CD8-positive, alpha-beta memory T cell (primary cell): ENCODE results near the gene LIMD2. TPM values are rescaled to one million over a fixed set of nuclear protein-coding genes. Genes with fewer than 3 reads are reported as not detected.
A peak's percentile ranks its signal among the peaks of the same experiment; 100 is the strongest.

Experiments
- CTCF ChIA-PET: fragments of 350-600 bp; sonication (Branson Sonifier 250); formaldehyde crosslinking; loops from one replicate; lab custom pipeline; 2021; ENCODE audit warnings: antibody characterized with exemption; lab: Charles Lee
- POLR2A ChIA-PET: fragments of 350-600 bp; sonication (Branson Sonifier 250); formaldehyde crosslinking; loops from one replicate; lab custom pipeline; 2021; ENCODE audit warnings: antibody characterized with exemption; lab: Charles Lee
- DNase-seq, 5 donors: peaks; one replicate each; pipeline versions ENCODE4 v3.0.0 to v3.0.0-alpha.2; 2020 to 2022; ENCODE audit warnings: mixed read lengths in 1 of 5
- H3K27ac ChIP-seq: one replicate; pipeline ENCODE4 v1.7.0; 2013; ENCODE audit warnings: low read depth, mild to moderate bottlenecking, low read length, moderate library complexity
- H3K27me3 ChIP-seq: 2 replicates; pipeline ENCODE4 v1.7.0; 2013; ENCODE audit warnings: low read length, mild to moderate bottlenecking; ENCODE audit not compliant: insufficient read depth, poor library complexity, severe bottlenecking
- H3K36me3 ChIP-seq: 2 replicates; pipeline ENCODE4 v1.7.0; 2013; ENCODE audit warnings: mild to moderate bottlenecking, low read length, moderate library complexity; ENCODE audit not compliant: insufficient read depth
- H3K4me1 ChIP-seq: 2 replicates; pipeline ENCODE4 v1.7.0; 2013; ENCODE audit warnings: mild to moderate bottlenecking, low read length, moderate library complexity; ENCODE audit not compliant: insufficient read depth
- H3K4me3 ChIP-seq: 2 replicates; pipeline ENCODE4 v1.7.0; 2013; ENCODE audit warnings: mild to moderate bottlenecking, low read length
- H3K9me3 ChIP-seq: 2 replicates; pipeline ENCODE4 v1.7.0; 2013; ENCODE audit warnings: mild to moderate bottlenecking, low read length
- H3K27ac Mint-ChIP-seq, 8 donors: one replicate each; pipeline ENCODE4 v1.8.0; 2020 to 2021; ENCODE audit warnings: mixed read lengths in 8 of 8, mild to moderate bottlenecking in 6 of 8, inconsistent platforms in 3 of 8, moderate library complexity in 3 of 8
- H3K27me3 Mint-ChIP-seq, 2 donors: one replicate each; pipeline ENCODE4 v1.8.0; 2020 to 2021; ENCODE audit warnings: mixed read lengths in 2 of 2, mild to moderate bottlenecking in 1 of 2, moderate library complexity in 1 of 2
- H3K36me3 Mint-ChIP-seq, 3 donors: one replicate each; pipeline ENCODE4 v1.8.0; 2020 to 2021; ENCODE audit warnings: mixed read lengths in 3 of 3, inconsistent platforms in 1 of 3, mild to moderate bottlenecking in 1 of 3
- H3K4me1 Mint-ChIP-seq, 3 donors: one replicate each; pipeline ENCODE4 v1.8.0; 2020 to 2021; ENCODE audit warnings: mixed read lengths in 3 of 3, inconsistent platforms in 1 of 3, mild to moderate bottlenecking in 1 of 3
- H3K4me3 Mint-ChIP-seq, 7 donors: one replicate each; pipeline ENCODE4 v1.8.0; 2020 to 2021; ENCODE audit warnings: mixed read lengths in 7 of 7, mild to moderate bottlenecking in 6 of 7, moderate library complexity in 4 of 7, inconsistent platforms in 2 of 7
- H3K9me3 Mint-ChIP-seq, 5 donors: one replicate each; pipeline ENCODE4 v1.8.0; 2020 to 2022; ENCODE audit warnings: mixed read lengths in 5 of 5, mild to moderate bottlenecking in 3 of 5, moderate library complexity in 2 of 5, inconsistent platforms in 1 of 5
- polyA plus RNA-seq: library from polyadenylated mRNA; unstranded; fragments of 300-500 nt; fragmentation: Illumina TruSeq; gene quantifications from one replicate; pipeline ENCODE4 v1.2.3, GENCODE V29; 2021
- total RNA-seq, 2 experiments: library from RNA; stranded (reverse); gene quantifications; one replicate each; pipeline ENCODE4 v1.2.3, GENCODE V29; 2021

LIMD2 gene
- total and polyA plus RNA-seq, 3 experiments from 2014 or later = 236 to 495 (median 240) TPM

DNA sequence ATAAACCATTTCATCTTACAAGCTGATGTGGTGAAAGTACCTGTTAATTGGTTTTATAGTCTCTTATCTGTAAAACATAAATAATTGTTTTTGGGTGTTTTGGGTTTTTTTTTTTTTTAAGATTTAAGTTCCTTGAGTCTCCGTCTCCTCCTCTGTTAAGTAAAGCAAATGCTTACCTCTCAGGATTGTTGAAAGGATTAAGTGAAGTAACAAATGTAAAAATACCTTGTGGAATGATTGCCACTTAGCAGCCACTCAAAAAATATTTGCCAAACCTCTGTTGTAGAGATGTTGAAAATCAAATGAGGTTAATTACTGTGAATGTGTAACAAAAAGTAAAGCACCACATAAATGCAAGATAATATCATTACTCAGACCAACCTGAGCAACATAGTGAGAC, 19.2 kb downstream of the LIMD2 start:
- CTCF ChIA-PET = interaction anchor here (1.5 kb wide), 1 partner anchor 29 kb away, joined by 7 read pairs; no protein-coding TSS in a partner anchor
- Histone ChIP-seq H3K36me3 (peaks cover 24% of the 10 kb centered on the region), H3K9me3 (no peaks in the 10 kb centered on the region), H3K27me3 (no peaks in the 10 kb centered on the region), H3K27ac (no peak overlapping the region), H3K4me1 (no peaks in the 10 kb centered on the region), H3K4me3 (no peak overlapping the region)
- POLR2A ChIA-PET = no interaction called here
- Mint-ChIP-seq H3K36me3 (peaks cover 0 to 91% (median 8%) of the 10 kb centered on the region in 3 donors), H3K4me1 (peaks cover 0 to 8% (median 0%) of the 10 kb centered on the region in 3 donors), H3K27ac (peak overlapping the region in 4 of 8 donors; percentile 8 to 94 (median 52)), H3K4me3 (no peak overlapping the region), H3K9me3 (no peaks in the 10 kb centered on the region), H3K27me3 (no peaks in the 10 kb centered on the region)
- no peak for DNase-seq

GRCh38 chr17:63679214-63679613, 20.7 kb downstream of the LIMD2 start:
- Histone ChIP-seq H3K36me3 (peaks cover 21% of the 10 kb centered on the region), H3K4me3 (no peak overlapping the region), H3K9me3 (no peaks in the 10 kb centered on the region), H3K27ac (no peak overlapping the region), H3K27me3 (no peaks in the 10 kb centered on the region), H3K4me1 (no peaks in the 10 kb centered on the region)
- Mint-ChIP-seq H3K9me3 (no peaks in the 10 kb centered on the region), H3K36me3 (peaks cover 0 to 91% (median 8%) of the 10 kb centered on the region in 3 donors), H3K4me1 (peaks cover 0 to 14% (median 5%) of the 10 kb centered on the region in 3 donors), H3K27me3 (no peaks in the 10 kb centered on the region), H3K4me3 (no peak overlapping the region), H3K27ac (peak overlapping the region in 6 of 8 donors; percentile 8 to 70 (median 34))
- no peak for DNase-seq
- POLR2A ChIA-PET = no interaction called here
- CTCF ChIA-PET = no interaction called here

- Histone ChIP-seq H3K36me3 (peaks cover 6% of the 10 kb centered on the region), H3K4me3 (no peak overlapping the region)
- H3K27ac Mint-ChIP-seq = peak overlapping the region in 5 of 8 donors; percentile 6 to 85 (median 27)
Measured at GRCh38 chr17:63676584-63676983, 23.3 kb downstream of the LIMD2 start.

GRCh38 chr17:63675607-63676546, 24.0 kb downstream of the LIMD2 start:
- peak overlapping the region in 7 of 8 donors; percentile 6 to 85 (median 28) for H3K27ac Mint-ChIP-seq
- no peaks in the 10 kb centered on the region for H3K27me3 Mint-ChIP-seq
- H3K4me1 Mint-ChIP-seq = peaks cover 4 to 18% (median 6%) of the 10 kb centered on the region in 3 donors
- Histone ChIP-seq H3K27me3 (no peaks in the 10 kb centered on the region), H3K27ac (peak overlapping the region; percentile 24), H3K4me3 (no peak overlapping the region), H3K9me3 (no peaks in the 10 kb centered on the region), H3K36me3 (peaks cover 3% of the 10 kb centered on the region), H3K4me1 (no peaks in the 10 kb centered on the region)
- no peak overlapping the region for H3K4me3 Mint-ChIP-seq
- peaks cover 1 to 86% (median 10%) of the 10 kb centered on the region in 3 donors for H3K36me3 Mint-ChIP-seq
- ChIA-PET POLR2A (no interaction called here), CTCF (interaction anchor here (1.3 to 2.0 kb wide), 3 partner anchors 11 to 250 kb away, joined by 3 to 9 read pairs (median 6); no protein-coding TSS in a partner anchor)
- no peaks in the 10 kb centered on the region for H3K9me3 Mint-ChIP-seq
- DNase-seq = no peak

More at GRCh38 chr17:63676584-63676983, 23.3 kb downstream of the LIMD2 start:
- no peak for DNase-seq
- Mint-ChIP-seq H3K9me3 (no peaks in the 10 kb centered on the region), H3K4me1 (peaks cover 4 to 17% (median 5%) of the 10 kb centered on the region in 3 donors), H3K4me3 (no peak overlapping the region), H3K27me3 (no peaks in the 10 kb centered on the region), H3K36me3 (peaks cover 0 to 89% (median 11%) of the 10 kb centered on the region in 3 donors)
- ChIA-PET POLR2A (no interaction called here), CTCF (interaction anchor here (1.0 to 2.0 kb wide), 4 partner anchors 11 to 251 kb away, joined by 3 to 9 read pairs (median 6); no protein-coding TSS in a partner anchor)
- Histone ChIP-seq H3K9me3 (no peaks in the 10 kb centered on the region), H3K27me3 (no peaks in the 10 kb centered on the region), H3K27ac (no peak overlapping the region), H3K4me1 (no peaks in the 10 kb centered on the region)

DNA sequence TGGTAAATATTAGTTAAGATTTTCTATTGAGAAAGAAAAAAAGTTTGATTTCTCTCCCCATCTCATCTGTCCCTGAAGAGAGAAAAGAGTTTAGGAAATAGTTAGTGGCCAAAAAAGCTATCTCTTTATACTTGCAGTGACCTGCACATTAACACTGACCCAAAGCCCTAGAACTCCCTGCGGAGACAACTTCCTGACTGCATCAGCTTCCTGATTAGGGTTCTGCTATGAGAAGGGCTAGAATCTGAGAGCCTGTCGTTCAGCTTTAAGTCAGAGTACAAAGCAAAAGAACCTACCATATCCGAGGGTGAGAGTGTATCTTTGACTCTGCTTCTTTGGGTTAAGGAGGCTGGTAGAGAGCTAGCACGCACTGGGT, 24.7 kb downstream of the LIMD2 start:
- no peak overlapping the region for H3K4me3 Mint-ChIP-seq
- H3K4me1 Mint-ChIP-seq = peaks cover 8 to 23% (median 11%) of the 10 kb centered on the region in 3 donors
- peak overlapping the region in 3 of 8 donors; percentile 17 to 64 (median 36) for H3K27ac Mint-ChIP-seq
- H3K9me3 Mint-ChIP-seq = no peaks in the 10 kb centered on the region
- no peaks in the 10 kb centered on the region for H3K4me1 ChIP-seq
- peak overlapping the region; percentile 24 for H3K27ac ChIP-seq
- H3K27me3 Mint-ChIP-seq = no peaks in the 10 kb centered on the region
- H3K36me3 ChIP-seq = peaks cover 3% of the 10 kb centered on the region
- ChIA-PET CTCF (interaction anchor here (1.0 to 2.0 kb wide), 4 partner anchors 10 to 249 kb away, joined by 3 to 9 read pairs (median 4); no protein-coding TSS in a partner anchor), POLR2A (interaction anchor here (1.2 kb wide), 1 partner anchor 20 kb away, joined by 3 read pairs; no protein-coding TSS in a partner anchor)
- H3K4me3 ChIP-seq = no peak overlapping the region
- no peak for DNase-seq
- H3K9me3 ChIP-seq = no peaks in the 10 kb centered on the region
- peaks cover 5 to 84% (median 14%) of the 10 kb centered on the region in 3 donors for H3K36me3 Mint-ChIP-seq
- H3K27me3 ChIP-seq = no peaks in the 10 kb centered on the region

DNA sequence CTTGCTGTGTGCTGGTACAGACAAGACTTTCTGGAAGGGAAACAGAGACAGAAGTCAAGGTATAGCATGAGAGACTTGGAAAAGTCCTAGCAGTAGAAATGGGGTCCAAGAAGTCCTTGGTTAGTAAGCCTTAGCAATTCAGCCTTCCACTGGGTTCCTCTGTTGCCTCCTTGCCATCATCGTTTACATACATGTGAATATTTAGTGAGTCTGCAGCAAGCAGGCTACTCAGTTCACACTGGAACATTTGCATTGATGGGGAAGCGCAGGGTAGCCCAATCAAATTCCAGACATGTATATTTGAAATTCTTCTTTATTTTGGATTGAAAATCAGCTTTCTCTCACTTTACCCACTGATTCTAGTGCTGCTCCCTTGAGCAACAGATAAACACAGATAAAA, 27.1 kb downstream of the LIMD2 start:
- Histone ChIP-seq H3K9me3 (no peaks in the 10 kb centered on the region), H3K27ac (no peak overlapping the region), H3K27me3 (no peaks in the 10 kb centered on the region), H3K4me3 (no peak overlapping the region), H3K4me1 (no peaks in the 10 kb centered on the region), H3K36me3 (peaks cover 18% of the 10 kb centered on the region)
- no peak overlapping the region for H3K4me3 Mint-ChIP-seq
- CTCF ChIA-PET = no interaction called here
- H3K27ac Mint-ChIP-seq = peak overlapping the region in 3 of 8 donors; percentile 3 to 76 (median 30)
- H3K9me3 Mint-ChIP-seq = no peaks in the 10 kb centered on the region
- H3K4me1 Mint-ChIP-seq = peaks cover 11 to 19% (median 11%) of the 10 kb centered on the region in 3 donors
- peaks cover 12 to 79% (median 14%) of the 10 kb centered on the region in 3 donors for H3K36me3 Mint-ChIP-seq
- POLR2A ChIA-PET = no interaction called here
- no peak for DNase-seq
- H3K27me3 Mint-ChIP-seq = no peaks in the 10 kb centered on the region

DNA sequence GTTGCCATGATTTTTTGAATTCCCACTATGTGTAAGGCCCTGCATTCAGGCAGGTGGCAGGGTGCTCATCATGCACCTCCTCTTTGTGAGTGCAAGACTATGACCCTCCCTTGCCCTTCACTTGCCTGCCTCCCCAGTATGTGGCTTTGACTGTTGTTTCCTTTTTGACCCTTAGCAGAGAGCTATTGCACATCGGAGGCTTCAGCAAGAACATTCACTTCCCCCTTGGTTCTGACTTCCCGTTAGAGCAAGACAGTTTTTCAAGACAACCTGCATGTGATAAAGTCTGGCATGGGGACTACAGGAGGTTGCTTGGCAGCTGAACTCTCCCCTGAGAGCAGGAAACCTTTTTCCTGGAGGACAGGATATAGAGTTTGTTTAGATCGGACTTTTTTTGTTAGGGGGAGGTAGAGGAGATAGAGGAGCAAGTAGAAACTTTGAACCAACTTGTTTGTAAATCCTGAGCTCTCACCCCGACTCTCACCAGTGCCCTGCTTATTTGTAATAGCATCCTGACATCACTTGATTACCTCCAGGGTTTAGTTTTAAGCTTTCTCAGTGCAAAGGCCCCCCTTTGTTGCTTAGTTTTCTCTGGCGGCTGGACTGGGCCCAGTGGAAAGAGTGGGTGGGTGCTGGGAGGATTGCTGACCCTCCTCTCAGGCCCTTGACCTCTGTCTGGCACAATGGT, 34.3 kb downstream of the LIMD2 start:
- Histone ChIP-seq H3K27ac (no peak overlapping the region), H3K9me3 (no peaks in the 10 kb centered on the region), H3K36me3 (peaks cover 40% of the 10 kb centered on the region), H3K4me1 (no peaks in the 10 kb centered on the region), H3K4me3 (no peak overlapping the region), H3K27me3 (no peaks in the 10 kb centered on the region)
- Mint-ChIP-seq H3K36me3 (peaks cover 8 to 74% (median 24%) of the 10 kb centered on the region in 3 donors), H3K4me1 (peaks cover 7 to 14% (median 11%) of the 10 kb centered on the region in 3 donors), H3K27ac (peak overlapping the region in 4 of 8 donors; percentile 11 to 80 (median 69)), H3K9me3 (no peaks in the 10 kb centered on the region), H3K4me3 (no peak overlapping the region), H3K27me3 (no peaks in the 10 kb centered on the region)
- POLR2A ChIA-PET = interaction anchor here (0.6 kb wide), 1 partner anchor 47 kb away, joined by 4 read pairs; no protein-coding TSS in a partner anchor
- DNase-seq = no peak
- CTCF ChIA-PET = interaction anchor here (0.8 to 1.4 kb wide), 5 partner anchors 9 to 259 kb away, joined by 3 to 6 read pairs (median 4); no protein-coding TSS in a partner anchor
